OCI-LY1 (cell line): ENCODE results near the gene SLC39A11.

Source experiments
- H2AFZ ChIP-seq: fragments of 200-600 bp; sonication (generic), shearing (Covaris generic); 2 replicates; pipeline ENCODE4 v1.6.0; 2014; ENCODE audit warnings: antibody characterized with exemption, mild to moderate bottlenecking, low read length
- H3F3A ChIP-seq: fragments of 200-600 bp; sonication (generic), shearing (Covaris generic); 2 replicates; pipeline ENCODE4 v1.6.0; 2014; ENCODE audit warnings: mild to moderate bottlenecking, antibody characterized with exemption, low read length, moderate library complexity; ENCODE audit not compliant: insufficient read depth
- H3K27ac ChIP-seq: fragments of 200-600 bp; sonication (generic); 2 replicates; pipeline ENCODE4 v1.5.1; 2014; ENCODE audit warnings: low read length, mixed run types, mild to moderate bottlenecking, low read depth; ENCODE audit not compliant: poor library complexity, severe bottlenecking
- H3K27me3 ChIP-seq: fragments of 200-600 bp; sonication (generic); 2 replicates; pipeline ENCODE4 v1.6.0; 2014; ENCODE audit warnings: antibody characterized with exemption, mild to moderate bottlenecking, low read length, moderate library complexity; ENCODE audit not compliant: insufficient read depth
- H3K36me3 ChIP-seq: fragments of 200-600 bp; sonication (generic); 2 replicates; pipeline ENCODE4 v1.6.1; 2014; ENCODE audit warnings: mild to moderate bottlenecking, antibody characterized with exemption, low read length, moderate library complexity, mixed read lengths; ENCODE audit not compliant: insufficient read depth
- H3K4me1 ChIP-seq: fragments of 200-600 bp; sonication (generic); 2 replicates; pipeline ENCODE4 v1.5.1; 2014; ENCODE audit warnings: mild to moderate bottlenecking, low read length, moderate library complexity; ENCODE audit not compliant: insufficient read depth, severe bottlenecking
- H3K4me2 ChIP-seq: fragments of 200-600 bp; sonication (generic), shearing (Covaris generic); 2 replicates; pipeline ENCODE4 v1.6.1; 2014; ENCODE audit warnings: low read length
- H3K4me3 ChIP-seq: fragments of 200-600 bp; sonication (generic); 2 replicates; pipeline ENCODE4 v1.5.1; 2014; ENCODE audit warnings: low read length, low read depth, mild to moderate bottlenecking, mixed read lengths; ENCODE audit not compliant: poor library complexity, severe bottlenecking
- H3K79me2 ChIP-seq: fragments of 200-600 bp; shearing (Covaris generic); 2 replicates; pipeline ENCODE4 v1.6.1; 2016; ENCODE audit warnings: mixed run types, low read length, mixed read lengths; ENCODE audit not compliant: insufficient read depth
- H3K9ac ChIP-seq: fragments of 200-600 bp; sonication (generic), shearing (Covaris generic); 2 replicates; pipeline ENCODE4 v1.6.1; 2014; ENCODE audit warnings: mild to moderate bottlenecking, low read length, mixed read lengths
- H3K9me2 ChIP-seq: fragments of 200-600 bp; sonication (generic), shearing (Covaris generic); 2 replicates; pipeline ENCODE4 v1.6.1; 2014; ENCODE audit warnings: low read depth, mild to moderate bottlenecking, low read length, mixed read lengths
- H3K9me3 ChIP-seq: fragments of 200-600 bp; shearing (Covaris generic); 2 replicates; pipeline ENCODE4 v1.6.1; 2014; ENCODE audit warnings: low read length, mixed read lengths
- H4K20me1 ChIP-seq: fragments of 200-600 bp; sonication (generic), shearing (Covaris generic); 2 replicates; pipeline ENCODE4 v1.6.0; 2016; ENCODE audit warnings: mild to moderate bottlenecking, low read length; ENCODE audit not compliant: insufficient read depth
- EZH2 ChIP-seq: fragments of 200-600 bp; sonication (generic), shearing (Covaris generic); IDR thresholded peaks from 2 replicates; pipeline ENCODE4 v1.8.0; 2017; ENCODE audit warnings: borderline replicate concordance, mixed run types, mild to moderate bottlenecking, antibody characterized with exemption, low read length, moderate library complexity, mixed read lengths
- TF ChIP-seq, protein P1 (sequence below): fragments of 200-600 bp; sonication (generic), shearing (Covaris generic); IDR thresholded peaks from 2 replicates; pipeline ENCODE4 v1.5.1; 2017; ENCODE audit warnings: mild to moderate bottlenecking, antibody characterized with exemption, low read length, moderate library complexity, mixed read lengths

Gene SLC39A11

DNA sequence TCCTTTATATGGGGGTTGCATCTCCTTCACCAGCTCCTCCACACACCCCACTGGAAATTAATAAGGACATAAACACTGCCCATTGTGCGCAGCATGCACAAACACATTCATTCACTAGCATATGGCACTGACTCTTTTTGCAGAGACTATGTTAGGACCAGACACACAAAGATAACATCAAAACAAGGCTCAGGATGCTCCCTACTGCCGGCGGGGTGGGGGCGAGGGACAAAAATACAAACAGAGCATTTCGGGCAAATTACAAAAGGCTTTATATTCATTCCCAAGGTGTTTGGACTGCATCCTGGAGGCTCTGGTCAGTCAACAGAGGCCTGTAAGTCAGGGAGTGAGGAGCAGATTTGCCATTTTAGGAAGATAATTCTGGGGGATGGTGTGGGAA is 299.7 kb downstream of the SLC39A11 start:
- Histone ChIP-seq H3K4me1 (no peaks in the 10 kb centered on the region), H3K4me2 (no peak overlapping the region), H4K20me1 (no peaks in the 10 kb centered on the region), H3K79me2 (no peaks in the 10 kb centered on the region), H3K9me2 (no peaks in the 10 kb centered on the region), H3K4me3 (no peak overlapping the region), H3K36me3 (no peaks in the 10 kb centered on the region), H3K9ac (no peak overlapping the region), H3F3A (no peaks in the 10 kb centered on the region), H2AFZ (no peak overlapping the region), H3K27ac (no peak overlapping the region), H3K27me3 (no peaks in the 10 kb centered on the region), H3K9me3 (peaks cover 25% of the 10 kb centered on the region)
- TF ChIP-seq, protein P1, sequence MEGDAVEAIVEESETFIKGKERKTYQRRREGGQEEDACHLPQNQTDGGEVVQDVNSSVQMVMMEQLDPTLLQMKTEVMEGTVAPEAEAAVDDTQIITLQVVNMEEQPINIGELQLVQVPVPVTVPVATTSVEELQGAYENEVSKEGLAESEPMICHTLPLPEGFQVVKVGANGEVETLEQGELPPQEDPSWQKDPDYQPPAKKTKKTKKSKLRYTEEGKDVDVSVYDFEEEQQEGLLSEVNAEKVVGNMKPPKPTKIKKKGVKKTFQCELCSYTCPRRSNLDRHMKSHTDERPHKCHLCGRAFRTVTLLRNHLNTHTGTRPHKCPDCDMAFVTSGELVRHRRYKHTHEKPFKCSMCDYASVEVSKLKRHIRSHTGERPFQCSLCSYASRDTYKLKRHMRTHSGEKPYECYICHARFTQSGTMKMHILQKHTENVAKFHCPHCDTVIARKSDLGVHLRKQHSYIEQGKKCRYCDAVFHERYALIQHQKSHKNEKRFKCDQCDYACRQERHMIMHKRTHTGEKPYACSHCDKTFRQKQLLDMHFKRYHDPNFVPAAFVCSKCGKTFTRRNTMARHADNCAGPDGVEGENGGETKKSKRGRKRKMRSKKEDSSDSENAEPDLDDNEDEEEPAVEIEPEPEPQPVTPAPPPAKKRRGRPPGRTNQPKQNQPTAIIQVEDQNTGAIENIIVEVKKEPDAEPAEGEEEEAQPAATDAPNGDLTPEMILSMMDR: no peak
- TF ChIP-seq EZH2: no peak

DNA sequence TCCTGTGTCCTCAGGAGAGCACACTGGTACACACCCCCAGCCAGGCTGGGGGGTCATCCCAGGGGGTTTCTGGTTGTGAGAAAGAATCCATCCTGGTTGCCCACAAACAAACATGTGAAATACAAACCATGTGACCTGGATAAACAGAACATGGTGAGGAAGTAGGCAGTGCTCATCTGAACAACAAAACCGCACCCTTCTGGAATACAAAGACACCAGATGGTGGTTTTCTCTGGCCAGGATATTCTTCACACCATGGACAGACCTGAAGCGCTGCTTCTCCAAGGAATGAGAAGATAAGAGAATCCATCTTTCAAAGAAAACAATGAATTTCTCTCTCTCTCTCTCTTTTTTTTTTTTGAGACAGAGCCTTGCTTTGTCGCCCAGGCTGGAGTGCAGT is 302.3 kb downstream of the SLC39A11 start:
- Histone ChIP-seq H3K4me1 (no peaks in the 10 kb centered on the region), H3K9me3 (peaks cover 23% of the 10 kb centered on the region), H3K9ac (no peak overlapping the region), H4K20me1 (no peaks in the 10 kb centered on the region), H3K27me3 (no peaks in the 10 kb centered on the region), H3K4me2 (no peak overlapping the region), H3K36me3 (no peaks in the 10 kb centered on the region), H3K79me2 (no peaks in the 10 kb centered on the region), H2AFZ (no peak overlapping the region), H3K4me3 (no peak overlapping the region), H3K9me2 (no peaks in the 10 kb centered on the region), H3F3A (no peaks in the 10 kb centered on the region), H3K27ac (no peak overlapping the region)
- TF ChIP-seq, protein P1: no peak
- TF ChIP-seq EZH2: no peak

DNA sequence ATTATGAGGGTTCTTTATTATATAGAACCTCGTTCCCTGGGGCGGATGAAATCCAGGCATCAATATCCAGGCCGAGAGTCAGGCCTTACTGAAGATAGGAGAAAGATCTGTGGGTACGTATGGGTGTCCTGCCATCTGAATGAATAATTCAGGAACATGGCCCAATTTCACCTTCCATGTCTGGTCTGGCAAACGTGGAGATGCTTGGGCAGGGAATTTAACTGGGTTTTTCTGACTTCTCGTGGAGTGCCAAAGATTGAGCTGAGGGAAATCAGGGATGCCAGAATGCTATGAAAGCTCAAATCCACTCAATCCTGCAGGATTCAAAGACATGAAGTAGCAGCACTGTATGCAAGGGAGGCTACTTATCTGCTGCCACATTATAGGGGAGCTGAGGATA is 302.8 kb downstream of the SLC39A11 start:
- H3K4me1 ChIP-seq: no peaks in the 10 kb centered on the region
- no peaks in the 10 kb centered on the region for H3K36me3 ChIP-seq
- no peaks in the 10 kb centered on the region for H4K20me1 ChIP-seq
- H2AFZ ChIP-seq: no peak overlapping the region
- H3K79me2 ChIP-seq: no peaks in the 10 kb centered on the region
- no peak overlapping the region for H3K9ac ChIP-seq
- H3K9me3 ChIP-seq: peaks cover 18% of the 10 kb centered on the region
- H3K27me3 ChIP-seq: no peaks in the 10 kb centered on the region
- H3F3A ChIP-seq: no peaks in the 10 kb centered on the region
- H3K27ac ChIP-seq: no peak overlapping the region
- no peak overlapping the region for H3K4me3 ChIP-seq
- H3K9me2 ChIP-seq: no peaks in the 10 kb centered on the region
- TF ChIP-seq, protein P1: no peak
- no peak for TF ChIP-seq EZH2
- H3K4me2 ChIP-seq: no peak overlapping the region
